HL-60 (cell line): ENCODE data around the gene AHCTF1.

Experiments used
- DNase-seq, 2 experiments: peaks; one replicate each; pipeline ENCODE4 v3.0.0-alpha.2; 2010 to 2020; ENCODE audit warnings: low read depth in 1 of 2, low spot score in 1 of 2
- H3K27ac ChIP-seq: fragments of 250-450 bp; sonication (Bioruptor Pico); replicated peaks from 2 replicates; pipeline ENCODE4 v1.5.1; 2020; ENCODE audit warnings: mild to moderate bottlenecking, moderate library complexity
- H3K27me3 ChIP-seq: fragments of 250-450 bp; sonication (Bioruptor Pico); 2 replicates; pipeline ENCODE4 v1.5.1; 2021; ENCODE audit warnings: mild to moderate bottlenecking, moderate library complexity; ENCODE audit not compliant: insufficient read depth, poor library complexity, severe bottlenecking
- H3K4me3 ChIP-seq: replicated peaks from 2 replicates; pipeline ENCODE4 v1.5.1; 2011; ENCODE audit warnings: mild to moderate bottlenecking, control low read depth, low read length; ENCODE audit not compliant: insufficient read depth
- GABPA ChIP-seq: IDR thresholded peaks from 2 replicates; pipeline ENCODE4 v1.6.1; 2012; ENCODE audit warnings: low read depth
- POLR2AphosphoS5 ChIP-seq: IDR thresholded peaks from 2 replicates; pipeline ENCODE4 v1.6.1; 2012; ENCODE audit warnings: low read depth
- REST ChIP-seq: IDR thresholded peaks from 2 replicates; pipeline ENCODE4 v1.6.1; 2012; ENCODE audit warnings: low read depth; ENCODE audit not compliant: insufficient replicate concordance
- SPI1 ChIP-seq: IDR thresholded peaks from 2 replicates; pipeline ENCODE4 v1.6.1; 2012; ENCODE audit warnings: low read depth, mild to moderate bottlenecking, borderline replicate concordance
- TF ChIP-seq, protein P1 (sequence below): IDR thresholded peaks from one replicate; pipeline ENCODE4 v1.5.1; 2011; ENCODE audit warnings: low read length, control low read depth, inconsistent platforms; ENCODE audit not compliant: insufficient read depth

Gene AHCTF1

DNA sequence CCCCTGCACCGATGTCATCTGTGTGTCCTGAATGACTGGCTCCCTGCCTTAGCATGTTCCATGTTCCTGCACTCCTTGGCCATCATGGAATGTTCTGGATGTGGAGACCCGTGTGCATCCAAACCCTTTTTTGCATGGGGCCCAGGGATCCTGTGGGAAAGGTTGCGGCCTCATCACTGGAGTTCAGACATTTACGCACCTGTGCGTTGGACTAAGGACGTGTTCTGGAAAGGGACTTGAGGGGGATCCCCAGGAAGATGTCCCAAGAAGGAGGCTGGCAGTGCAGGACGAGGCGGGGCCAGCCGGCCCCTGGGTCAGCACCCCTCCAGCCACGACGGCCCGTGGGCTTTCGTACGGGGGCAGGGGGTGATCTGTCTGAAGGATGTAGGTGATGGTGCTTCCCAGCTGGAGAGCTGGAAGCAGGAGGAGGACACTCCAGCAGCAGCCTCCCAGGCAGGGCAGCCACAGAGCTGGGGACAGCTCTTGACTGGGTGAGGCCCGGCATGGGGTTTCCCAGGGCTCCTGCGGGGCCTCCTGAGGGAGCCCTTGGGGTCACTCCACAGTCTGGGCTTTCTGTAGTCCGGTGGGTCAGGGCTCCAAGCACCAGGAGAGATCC, 140.3 kb downstream of the AHCTF1 start:
- H3K4me3 ChIP-seq: no peak overlapping the region
- H3K27me3 ChIP-seq: no peaks in the 10 kb centered on the region
- H3K27ac ChIP-seq: no peak overlapping the region
- DNase-seq: no peak
- TF ChIP-seq REST: no peak
- TF ChIP-seq, protein P1, sequence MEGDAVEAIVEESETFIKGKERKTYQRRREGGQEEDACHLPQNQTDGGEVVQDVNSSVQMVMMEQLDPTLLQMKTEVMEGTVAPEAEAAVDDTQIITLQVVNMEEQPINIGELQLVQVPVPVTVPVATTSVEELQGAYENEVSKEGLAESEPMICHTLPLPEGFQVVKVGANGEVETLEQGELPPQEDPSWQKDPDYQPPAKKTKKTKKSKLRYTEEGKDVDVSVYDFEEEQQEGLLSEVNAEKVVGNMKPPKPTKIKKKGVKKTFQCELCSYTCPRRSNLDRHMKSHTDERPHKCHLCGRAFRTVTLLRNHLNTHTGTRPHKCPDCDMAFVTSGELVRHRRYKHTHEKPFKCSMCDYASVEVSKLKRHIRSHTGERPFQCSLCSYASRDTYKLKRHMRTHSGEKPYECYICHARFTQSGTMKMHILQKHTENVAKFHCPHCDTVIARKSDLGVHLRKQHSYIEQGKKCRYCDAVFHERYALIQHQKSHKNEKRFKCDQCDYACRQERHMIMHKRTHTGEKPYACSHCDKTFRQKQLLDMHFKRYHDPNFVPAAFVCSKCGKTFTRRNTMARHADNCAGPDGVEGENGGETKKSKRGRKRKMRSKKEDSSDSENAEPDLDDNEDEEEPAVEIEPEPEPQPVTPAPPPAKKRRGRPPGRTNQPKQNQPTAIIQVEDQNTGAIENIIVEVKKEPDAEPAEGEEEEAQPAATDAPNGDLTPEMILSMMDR: no peak
- TF ChIP-seq GABPA: no peak
- TF ChIP-seq SPI1: no peak
- no peak for TF ChIP-seq POLR2AphosphoS5

- Histone ChIP-seq H3K27me3 (no peaks in the 10 kb centered on the region), H3K27ac (no peak overlapping the region), H3K4me3 (no peak overlapping the region)
- TF ChIP-seq POLR2AphosphoS5: no peak
- no peak for TF ChIP-seq SPI1
- TF ChIP-seq, protein P1: no peak
- TF ChIP-seq REST: no peak
- TF ChIP-seq GABPA: no peak
- DNase-seq: no peak
Measured at GRCh38 chr1:246790833-246791232, 140.9 kb downstream of the AHCTF1 start.

- Histone ChIP-seq H3K27ac (no peak overlapping the region), H3K4me3 (no peak overlapping the region)
- TF ChIP-seq SPI1 (no peak), GABPA (no peak), REST (no peak), POLR2AphosphoS5 (no peak)
- TF ChIP-seq, protein P1: no peak
Measured at GRCh38 chr1:246790364-246790763, 141.4 kb downstream of the AHCTF1 start.

More at GRCh38 chr1:246790364-246790763, 141.4 kb downstream of the AHCTF1 start:
- DNase-seq: no peak
- no peaks in the 10 kb centered on the region for H3K27me3 ChIP-seq
